ES-I3 (cell line): Measurements from ENCODE around the gene OLFML1.

Source experiments
- H3K36me3 ChIP-seq: 2 replicates; pipeline ENCODE4 v1.6.1; 2013; ENCODE audit warnings: mild to moderate bottlenecking, low read length, control low read depth, moderate library complexity; ENCODE audit not compliant: insufficient read depth
- H3K4me1 ChIP-seq: 2 replicates; pipeline ENCODE4 v1.6.1; 2013; ENCODE audit warnings: mild to moderate bottlenecking, control low read depth, low read length; ENCODE audit not compliant: insufficient read depth
- H3K9ac ChIP-seq: 2 replicates; pipeline ENCODE4 v1.6.1; 2013; ENCODE audit warnings: low read depth, mild to moderate bottlenecking, low read length, moderate library complexity
- H3K9me3 ChIP-seq: 2 replicates; pipeline ENCODE4 v1.6.1; 2013; ENCODE audit warnings: mild to moderate bottlenecking, low read length, moderate library complexity; ENCODE audit not compliant: control insufficient read depth, insufficient read depth

OLFML1 gene

DNA sequence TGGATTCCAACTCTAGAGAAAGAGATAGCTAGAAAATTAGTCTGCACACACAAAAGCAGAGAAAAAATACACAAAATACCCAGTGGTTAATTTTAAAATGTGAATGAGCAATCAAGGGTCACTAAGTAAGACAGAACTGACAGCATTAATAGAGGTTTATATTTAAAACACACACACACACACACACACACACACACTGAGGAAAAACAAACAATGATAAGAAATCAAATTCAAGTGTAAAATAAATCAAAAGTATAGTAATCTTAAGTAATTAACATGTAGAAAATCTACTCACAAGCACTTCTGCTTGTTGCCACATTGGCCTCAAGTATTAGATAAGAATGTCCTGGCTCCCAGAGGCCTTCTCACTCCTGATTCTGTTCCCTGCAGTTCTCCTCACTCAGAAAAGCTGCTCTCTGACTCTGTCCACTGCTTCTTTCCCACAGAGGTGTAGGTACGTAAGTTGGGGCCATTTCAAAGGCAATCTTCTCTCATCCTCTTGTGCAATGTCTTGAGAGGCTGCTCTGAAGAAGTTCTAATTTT is 33.3 kb upstream of the OLFML1 start:
- Histone ChIP-seq H3K9me3 (no peaks in the 10 kb centered on the region), H3K9ac (no peak overlapping the region)

DNA sequence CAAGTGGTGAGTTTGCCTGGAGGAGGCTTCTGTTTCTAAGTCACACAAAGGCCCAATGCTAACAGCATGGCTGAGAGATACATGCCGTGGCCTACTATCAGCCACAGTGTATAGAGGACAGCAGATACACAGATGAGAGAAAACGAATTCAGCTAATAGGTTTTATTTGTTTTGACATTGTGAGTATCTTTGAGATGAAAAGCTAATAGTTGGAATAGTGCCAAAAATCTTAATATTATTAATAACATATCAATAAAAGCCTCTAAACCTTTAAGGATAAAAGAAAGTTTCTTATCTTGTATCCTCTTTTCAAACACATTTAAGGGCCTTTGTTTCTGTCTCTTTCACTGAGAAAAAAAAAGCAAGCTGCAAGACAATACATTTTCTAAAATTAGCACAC is 30.5 kb upstream of the OLFML1 start:
- H3K36me3 ChIP-seq: no peaks in the 10 kb centered on the region
- H3K9ac ChIP-seq: no peak overlapping the region
- H3K4me1 ChIP-seq: peaks cover 7% of the 10 kb centered on the region; the same call in 1 of the 2 replicates
- no peaks in the 10 kb centered on the region for H3K9me3 ChIP-seq

More for the DNA sequence above, 33.3 kb upstream of the OLFML1 start:
- H3K36me3 ChIP-seq: no peaks in the 10 kb centered on the region
- peaks cover 7% of the 10 kb centered on the region; the same call in 1 of the 2 replicates for H3K4me1 ChIP-seq

GRCh38 chr11:7457211-7457610 is 28.1 kb upstream of the OLFML1 start:
- Histone ChIP-seq H3K36me3 (no peaks in the 10 kb centered on the region), H3K9ac (no peak overlapping the region), H3K4me1 (no peaks in the 10 kb centered on the region), H3K9me3 (no peaks in the 10 kb centered on the region)

DNA sequence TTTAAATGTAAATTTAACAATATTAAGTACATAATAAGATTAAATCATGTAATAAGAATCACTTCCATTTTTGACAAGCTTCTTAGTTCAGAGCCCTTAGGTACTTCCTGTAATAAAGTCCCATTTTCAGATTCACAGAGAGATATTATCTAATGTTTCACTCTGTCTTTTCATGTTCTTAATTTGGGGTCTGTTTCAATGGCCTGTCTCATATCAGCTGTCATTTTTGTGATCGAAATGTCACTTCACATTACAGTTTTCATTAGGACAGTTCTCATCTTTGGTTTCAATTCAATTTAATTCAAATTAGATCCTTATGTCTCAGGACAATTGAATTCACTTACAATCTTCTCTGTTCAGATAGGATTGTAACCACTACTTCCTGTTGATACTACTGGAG is 22.6 kb upstream of the OLFML1 start:
- H3K36me3 ChIP-seq: no peaks in the 10 kb centered on the region
- no peaks in the 10 kb centered on the region for H3K4me1 ChIP-seq
- no peaks in the 10 kb centered on the region for H3K9me3 ChIP-seq
- H3K9ac ChIP-seq: no peak overlapping the region

GRCh38 chr11:7467652-7468051 is 17.7 kb upstream of the OLFML1 start:
- no peaks in the 10 kb centered on the region for H3K36me3 ChIP-seq
- H3K4me1 ChIP-seq: no peaks in the 10 kb centered on the region
- no peak overlapping the region for H3K9ac ChIP-seq
- H3K9me3 ChIP-seq: no peaks in the 10 kb centered on the region

DNA sequence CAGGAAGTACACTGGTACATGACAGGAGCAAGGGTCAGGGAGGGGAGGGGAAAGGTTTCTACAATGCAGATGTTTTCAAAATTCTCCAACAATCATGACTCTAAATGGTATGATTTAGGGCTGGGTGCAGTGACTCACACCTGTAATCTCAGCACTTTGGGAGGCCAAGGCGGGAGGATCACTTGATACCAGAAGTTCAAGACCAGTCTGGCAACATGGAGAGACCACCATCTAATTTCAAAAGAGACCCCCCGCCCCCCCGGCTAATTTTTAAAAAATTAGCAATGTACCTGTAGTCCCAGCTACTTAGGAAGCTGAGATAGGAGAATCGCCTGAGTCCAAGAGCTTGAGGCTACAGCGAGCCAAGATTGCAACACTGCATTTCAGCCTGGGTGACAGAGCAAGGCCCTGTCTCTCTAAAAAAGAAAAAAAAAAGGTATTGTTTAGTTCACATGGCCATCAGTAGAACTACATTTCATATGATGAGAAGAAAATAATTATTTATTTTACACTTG is 15.9 kb upstream of the OLFML1 start:
- H3K9ac ChIP-seq: no peak overlapping the region
- no peaks in the 10 kb centered on the region for H3K4me1 ChIP-seq
- H3K36me3 ChIP-seq: no peaks in the 10 kb centered on the region
- no peaks in the 10 kb centered on the region for H3K9me3 ChIP-seq

GRCh38 chr11:7471071-7471470 is 14.2 kb upstream of the OLFML1 start:
- Histone ChIP-seq H3K9me3 (no peaks in the 10 kb centered on the region), H3K9ac (no peak overlapping the region), H3K4me1 (no peaks in the 10 kb centered on the region), H3K36me3 (no peaks in the 10 kb centered on the region)

DNA sequence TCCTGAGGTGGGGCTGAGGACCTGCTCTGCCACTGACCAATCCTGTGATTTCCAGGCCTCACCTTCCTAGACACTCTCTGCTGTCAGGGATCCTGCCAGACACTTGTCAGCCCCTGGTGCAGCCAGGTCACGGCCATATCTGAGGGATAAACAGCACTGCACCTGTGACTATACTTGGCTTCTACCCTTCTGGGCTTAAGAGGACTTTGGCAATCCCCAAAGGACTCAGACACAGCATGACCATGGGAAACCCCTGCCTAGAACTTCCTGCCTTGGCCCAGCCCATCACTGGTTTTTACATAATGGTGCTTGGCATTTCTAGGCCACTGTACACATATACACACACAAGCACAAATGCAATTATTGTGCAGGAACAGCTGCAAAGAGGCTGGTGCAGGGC is 11.6 kb upstream of the OLFML1 start:
- H3K9ac ChIP-seq: no peak overlapping the region
- H3K9me3 ChIP-seq: no peaks in the 10 kb centered on the region
- no peaks in the 10 kb centered on the region for H3K36me3 ChIP-seq
- no peaks in the 10 kb centered on the region for H3K4me1 ChIP-seq

DNA sequence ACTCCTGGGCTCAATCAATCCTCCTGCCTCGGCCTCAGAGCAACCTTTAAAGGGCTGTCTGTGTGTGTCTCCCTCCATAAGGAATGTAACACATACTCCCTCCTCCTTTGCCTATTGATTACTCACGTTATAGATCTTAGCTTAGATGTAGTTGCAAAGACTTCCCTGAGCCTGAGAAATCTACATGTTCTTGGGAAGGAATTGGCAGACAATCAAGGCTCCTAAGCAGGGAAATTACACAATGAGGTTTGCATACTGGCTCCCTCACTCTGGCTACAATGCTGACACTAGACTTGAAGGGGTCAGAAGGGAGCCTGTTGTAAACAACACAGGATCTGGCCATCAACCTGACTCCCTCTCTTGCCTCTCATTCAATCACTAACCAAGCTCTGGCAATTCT is 5.2 kb upstream of the OLFML1 start:
- no peaks in the 10 kb centered on the region for H3K36me3 ChIP-seq
- H3K9ac ChIP-seq: no peak overlapping the region
- peaks cover 6% of the 10 kb centered on the region; the same call in 1 of the 2 replicates for H3K4me1 ChIP-seq
- no peaks in the 10 kb centered on the region for H3K9me3 ChIP-seq

- no peaks in the 10 kb centered on the region for H3K9me3 ChIP-seq
- H3K36me3 ChIP-seq: no peaks in the 10 kb centered on the region
- H3K4me1 ChIP-seq: peaks cover 7% of the 10 kb centered on the region; the same call in 1 of the 2 replicates
- no peak overlapping the region for H3K9ac ChIP-seq
Observed at GRCh38 chr11:7484131-7484530, 1.2 kb upstream of the OLFML1 start.

- no peaks in the 10 kb centered on the region for H3K36me3 ChIP-seq
- H3K9ac ChIP-seq: no peak overlapping the region
- H3K4me1 ChIP-seq: peaks cover 7% of the 10 kb centered on the region; the same call in 1 of the 2 replicates
- H3K9me3 ChIP-seq: no peaks in the 10 kb centered on the region
Observed at GRCh38 chr11:7484645-7485044, 661 bp upstream of the OLFML1 start.

GRCh38 chr11:7486098-7486780 is 933 bp downstream of the OLFML1 start:
- peaks cover 15% of the 10 kb centered on the region for H3K4me1 ChIP-seq
- H3K36me3 ChIP-seq: no peaks in the 10 kb centered on the region
- no peak overlapping the region for H3K9ac ChIP-seq
- H3K9me3 ChIP-seq: no peaks in the 10 kb centered on the region

DNA sequence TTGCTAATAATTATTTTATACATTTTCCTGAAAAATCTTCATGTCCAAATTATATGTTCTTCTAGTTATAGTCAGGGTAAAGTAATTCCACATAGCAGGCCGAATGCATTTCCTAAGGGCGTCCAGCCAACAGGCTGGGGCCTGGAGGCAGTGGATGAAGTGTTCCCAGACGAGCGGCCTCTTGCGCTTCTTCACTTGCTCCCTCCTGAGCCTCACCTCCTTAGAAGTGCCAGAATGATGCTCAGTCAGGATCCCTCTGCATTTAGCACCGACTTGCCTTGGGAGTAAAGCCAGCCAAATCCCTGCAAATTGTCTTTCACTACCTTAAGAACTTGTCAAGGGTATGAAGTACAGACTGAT is 1.5 kb downstream of the OLFML1 start:
- no peaks in the 10 kb centered on the region for H3K9me3 ChIP-seq
- H3K9ac ChIP-seq: no peak overlapping the region
- H3K36me3 ChIP-seq: no peaks in the 10 kb centered on the region
- H3K4me1 ChIP-seq: peaks cover 17% of the 10 kb centered on the region

DNA sequence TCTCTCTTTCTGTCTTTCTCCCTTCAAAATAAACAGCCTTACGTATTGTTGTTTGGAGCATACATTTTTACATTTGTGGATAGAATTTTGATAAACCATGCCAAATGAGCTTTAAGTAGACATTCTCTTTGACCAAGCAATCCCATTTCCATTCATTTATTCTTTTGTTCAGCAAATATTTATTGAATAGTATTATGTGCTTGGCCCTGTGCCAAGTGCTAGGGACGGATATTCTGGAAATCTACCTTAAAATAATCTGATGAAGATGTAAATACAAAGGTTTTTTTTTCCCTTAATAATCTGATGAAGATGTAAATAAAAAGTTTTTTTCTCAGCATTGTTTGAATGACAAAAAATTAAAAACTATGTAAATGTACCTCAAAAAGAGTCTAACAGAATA is 2.1 kb downstream of the OLFML1 start:
- Histone ChIP-seq H3K9me3 (no peaks in the 10 kb centered on the region), H3K4me1 (peaks cover 17% of the 10 kb centered on the region), H3K36me3 (no peaks in the 10 kb centered on the region), H3K9ac (no peak overlapping the region)

- Histone ChIP-seq H3K4me1 (peaks cover 17% of the 10 kb centered on the region), H3K36me3 (no peaks in the 10 kb centered on the region)
Observed at GRCh38 chr11:7488681-7489080, 3.4 kb downstream of the OLFML1 start.

More at GRCh38 chr11:7488681-7489080, 3.4 kb downstream of the OLFML1 start:
- H3K9me3 ChIP-seq: no peaks in the 10 kb centered on the region
- H3K9ac ChIP-seq: no peak overlapping the region
